HepG2 (cell line): ENCODE data around the gene SMYD4. TPM values are rescaled to one million over a fixed set of nuclear protein-coding genes. Genes with fewer than 3 reads are reported as not detected.

Experiments used
- CBX2 ChIP-seq, 2 experiments: fragments of 200-600 bp in 1 of 2; sonication (generic); formaldehyde crosslinking in 1 of 2; IDR thresholded peaks; 2 replicates each; pipeline versions ENCODE4 v1.7.0 to v1.8.1; 2018 to 2022; ENCODE audit warnings: low read depth in 2 of 2, low read length in 1 of 2, mild to moderate bottlenecking in 1 of 2, missing genetic modification reagents in 1 of 2
- DPF2 ChIP-seq: sonication (generic); formaldehyde crosslinking; IDR thresholded peaks from 2 replicates; pipeline ENCODE4 v1.4.0; 2020; ENCODE audit warnings: mild to moderate bottlenecking, low read depth, missing genetic modification reagents, borderline replicate concordance
- MED1 ChIP-seq: sonication (generic); formaldehyde crosslinking; IDR thresholded peaks from 2 replicates; pipeline ENCODE4 v1.4.0; 2020; ENCODE audit warnings: missing genetic modification reagents
- NAIF1 ChIP-seq: sonication (generic); formaldehyde crosslinking; IDR thresholded peaks from 2 replicates; pipeline ENCODE4 v1.5.0; 2020; ENCODE audit warnings: mild to moderate bottlenecking, missing genetic modification reagents, borderline replicate concordance
- NFE2 ChIP-seq: sonication (generic); formaldehyde crosslinking; IDR thresholded peaks from 2 replicates; pipeline ENCODE4 v1.4.0; 2020; ENCODE audit warnings: missing genetic modification reagents
- REPIN1 ChIP-seq: sonication (generic); formaldehyde crosslinking; IDR thresholded peaks from 2 replicates; pipeline ENCODE4 v1.8.0; 2022; ENCODE audit warnings: missing genetic modification reagents, low read depth, mild to moderate bottlenecking, borderline replicate concordance
- SNAI1 ChIP-seq: sonication (generic); formaldehyde crosslinking; IDR thresholded peaks from 2 replicates; pipeline ENCODE4 v1.5.0; 2020; ENCODE audit warnings: mild to moderate bottlenecking, missing genetic modification reagents, borderline replicate concordance
- SP5 ChIP-seq: IDR thresholded peaks from 2 replicates; pipeline ENCODE4 v1.6.1; 2016; ENCODE audit warnings: low read depth, borderline replicate concordance
- ZHX1 ChIP-seq: sonication (generic); formaldehyde crosslinking; IDR thresholded peaks from 2 replicates; pipeline ENCODE4 v1.8.1; 2022; ENCODE audit warnings: low read depth, mild to moderate bottlenecking, missing genetic modification reagents
- ZNF20 ChIP-seq: sonication (generic); formaldehyde crosslinking; IDR thresholded peaks from 2 replicates; pipeline ENCODE4 v1.4.0; 2020; ENCODE audit warnings: mild to moderate bottlenecking, moderate library complexity, missing genetic modification reagents
- ZNF430 ChIP-seq: sonication (generic); formaldehyde crosslinking; IDR thresholded peaks from 2 replicates; pipeline ENCODE4 v1.9.0; 2021; ENCODE audit warnings: mild to moderate bottlenecking, missing genetic modification reagents
- ZNF441 ChIP-seq: sonication (generic); formaldehyde crosslinking; IDR thresholded peaks from 2 replicates; pipeline ENCODE4 v1.7.0; 2021; ENCODE audit warnings: missing genetic modification reagents, borderline replicate concordance
- ZNF687 ChIP-seq: sonication (generic); formaldehyde crosslinking; IDR thresholded peaks from 2 replicates; pipeline ENCODE4 v1.5.1; 2020; ENCODE audit warnings: mild to moderate bottlenecking, missing genetic modification reagents, moderate library complexity
- ZNF713 ChIP-seq: sonication (generic); formaldehyde crosslinking; IDR thresholded peaks from 2 replicates; pipeline ENCODE4 v1.4.0; 2020; ENCODE audit warnings: mild to moderate bottlenecking, missing genetic modification reagents
- ZNF800 ChIP-seq: sonication (generic); formaldehyde crosslinking; IDR thresholded peaks from 2 replicates; pipeline ENCODE4 v1.4.0; 2020; ENCODE audit warnings: missing genetic modification reagents
- polyA plus RNA-seq, 8 experiments: library from polyadenylated mRNA; depleted of rRNA in 3 of 8; stranded (reverse) in 7 of 8; unstranded in 1 of 8; fragments of >200 nt; fragmentation: Illumina TruSeq in 4 of 8; extraction: Trizol in 4 of 8; gene quantifications; 2 replicates each; pipeline versions ENCODE4 v1.2.1 to v1.2.3, GENCODE V29; 2011 to 2016; ENCODE audit warnings: low read depth in 4 of 8, missing spikeins in 1 of 8, mixed read lengths in 1 of 8; ENCODE audit not compliant: insufficient read depth in 1 of 8
- total RNA-seq, 5 experiments: library from RNA; depleted of rRNA; stranded (reverse); fragments of >200 nt; fragmentation: Illumina TruSeq; extraction: Trizol; gene quantifications; 2 replicates each; pipeline ENCODE4 v1.2.3, GENCODE V29; 2016; ENCODE audit warnings: low read depth in 1 of 5
- TF ChIP-seq, protein P1 (sequence below): sonication (generic); formaldehyde crosslinking; conservative IDR thresholded peaks from 2 replicates; pipeline ENCODE4 v1.4.0; 2020; ENCODE audit warnings: missing genetic modification reagents
- TF ChIP-seq, protein P2 (sequence below): sonication (generic); formaldehyde crosslinking; IDR thresholded peaks from 2 replicates; pipeline ENCODE4 v1.5.0; 2020; ENCODE audit warnings: mild to moderate bottlenecking, low read depth, missing genetic modification reagents, borderline replicate concordance

Gene SMYD4
- total and polyA plus RNA-seq, 2 of the 13 experiments (the other 11 are each of a cell fraction or from before 2014, with no cell fraction given): 7.4 to 11.3 TPM

GRCh38 chr17:1735834-1736347, 93.8 kb downstream of the SMYD4 start (continued):
- TF ChIP-seq REPIN1 (CRISPR knock-in tag): no peak
- TF ChIP-seq ZNF20 (CRISPR knock-in tag): no peak
- no peak for TF ChIP-seq ZNF687 (CRISPR knock-in tag)
- TF ChIP-seq CBX2 (IDR thresholded peaks at IDR 0.05; ENCODE audit: low read depth, low read length): no peak
- TF ChIP-seq CBX2 (CRISPR knock-in tag; IDR thresholded peaks at IDR 0.05; ENCODE audit: low read depth): no peak
- TF ChIP-seq NFE2 (CRISPR knock-in tag): no peak
- TF ChIP-seq SP5 (CRISPR knock-in tag): no peak; the same call in 1 of the 2 replicates
- TF ChIP-seq DPF2 (CRISPR knock-in tag): 0 out of 2 replicates have a peak, but pooled peaks have one; percentile 28
- no peak for TF ChIP-seq SNAI1 (CRISPR knock-in tag)
- TF ChIP-seq ZNF800 (CRISPR knock-in tag): no peak; the same call in 1 of the 2 replicates
- TF ChIP-seq, protein P1, sequence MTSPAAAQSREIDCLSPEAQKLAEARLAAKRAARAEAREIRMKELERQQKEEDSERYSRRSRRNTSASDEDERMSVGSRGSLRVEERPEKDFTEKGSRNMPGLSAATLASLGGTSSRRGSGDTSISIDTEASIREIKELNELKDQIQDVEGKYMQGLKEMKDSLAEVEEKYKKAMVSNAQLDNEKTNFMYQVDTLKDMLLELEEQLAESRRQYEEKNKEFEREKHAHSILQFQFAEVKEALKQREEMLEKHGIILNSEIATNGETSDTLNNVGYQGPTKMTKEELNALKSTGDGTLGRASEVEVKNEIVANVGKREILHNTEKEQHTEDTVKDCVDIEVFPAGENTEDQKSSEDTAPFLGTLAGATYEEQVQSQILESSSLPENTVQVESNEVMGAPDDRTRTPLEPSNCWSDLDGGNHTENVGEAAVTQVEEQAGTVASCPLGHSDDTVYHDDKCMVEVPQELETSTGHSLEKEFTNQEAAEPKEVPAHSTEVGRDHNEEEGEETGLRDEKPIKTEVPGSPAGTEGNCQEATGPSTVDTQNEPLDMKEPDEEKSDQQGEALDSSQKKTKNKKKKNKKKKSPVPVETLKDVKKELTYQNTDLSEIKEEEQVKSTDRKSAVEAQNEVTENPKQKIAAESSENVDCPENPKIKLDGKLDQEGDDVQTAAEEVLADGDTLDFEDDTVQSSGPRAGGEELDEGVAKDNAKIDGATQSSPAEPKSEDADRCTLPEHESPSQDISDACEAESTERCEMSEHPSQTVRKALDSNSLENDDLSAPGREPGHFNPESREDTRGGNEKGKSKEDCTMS (CRISPR knock-in tag): no peak
- TF ChIP-seq ZNF441 (CRISPR knock-in tag): no peak
- no peak for TF ChIP-seq NAIF1
- TF ChIP-seq MED1 (CRISPR knock-in tag): no peak
- TF ChIP-seq ZHX1 (CRISPR knock-in tag): no peak
- TF ChIP-seq, protein P2, sequence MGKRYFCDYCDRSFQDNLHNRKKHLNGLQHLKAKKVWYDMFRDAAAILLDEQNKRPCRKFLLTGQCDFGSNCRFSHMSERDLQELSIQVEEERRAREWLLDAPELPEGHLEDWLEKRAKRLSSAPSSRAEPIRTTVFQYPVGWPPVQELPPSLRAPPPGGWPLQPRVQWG (CRISPR knock-in tag): no peak
- no peak for TF ChIP-seq ZNF430
- TF ChIP-seq ZNF713 (CRISPR knock-in tag): no peak
